ENCODE measurements around the gene OMG. TPM values are rescaled to one million over a fixed set of nuclear protein-coding genes. Genes with fewer than 3 reads are reported as not detected.
A peak's percentile ranks its signal among the peaks of the same experiment; 100 is the strongest.

Gene OMG
- total RNA-seq, 3 donors from 2014 or later, result 0.96 TPM; not detected in 2

DNA sequence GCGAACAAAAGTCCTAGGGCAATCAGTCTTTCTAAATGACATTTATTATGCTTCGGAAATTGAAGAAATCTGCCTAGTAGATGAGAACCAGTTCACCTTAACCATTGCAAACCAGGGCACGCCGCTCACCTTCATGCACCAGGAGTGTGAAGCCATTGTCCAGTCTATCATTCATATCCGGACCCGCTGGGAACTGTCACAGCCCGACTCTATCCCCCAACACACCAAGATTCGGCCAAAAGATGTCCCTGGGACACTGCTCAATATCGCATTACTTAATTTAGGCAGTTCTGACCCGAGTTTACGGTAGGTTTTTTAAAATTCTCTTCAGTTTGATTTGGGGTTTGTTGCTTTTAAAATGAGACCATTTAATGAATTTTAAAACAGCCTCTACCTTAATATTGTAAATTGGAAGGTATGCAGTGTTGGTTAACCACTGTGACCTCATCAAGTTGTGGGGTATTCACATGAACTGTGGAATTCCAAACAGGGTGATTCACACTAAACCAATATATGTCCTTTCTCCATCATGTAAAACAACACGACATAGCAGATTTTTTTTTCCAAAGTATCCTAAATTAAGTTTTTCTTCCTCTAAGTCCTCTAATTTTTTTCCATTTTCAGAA is 30.6 kb upstream of the OMG start:
- Histone ChIP-seq H3K27ac (no peak overlapping the region), H3K4me3 (no peak overlapping the region), H3K36me3 (no peaks in the 10 kb centered on the region), H3K4me1 (no peaks in the 10 kb centered on the region), H3K27me3 (no peaks in the 10 kb centered on the region), H3K9me3 (no peaks in the 10 kb centered on the region)
- DNase-seq (ENCODE audit: low spot score in 2 of 2), result no peak
- intact Hi-C loops (cut with DNase I; ENCODE audit: low total_unique reads), result no loop called here
- no peak for TF ChIP-seq POLR2A (IDR thresholded peaks at IDR 0.05)
- no peak for TF ChIP-seq POLR2AphosphoS5 (IDR thresholded peaks at IDR 0.05)
- no peak for TF ChIP-seq CTCF (IDR thresholded peaks at IDR 0.05)

- intact Hi-C loops (cut with DNase I; ENCODE audit: low total_unique reads), result no loop called here
- TF ChIP-seq POLR2A (IDR thresholded peaks at IDR 0.05) (no peak), POLR2AphosphoS5 (IDR thresholded peaks at IDR 0.05) (no peak), CTCF (IDR thresholded peaks at IDR 0.05) (no peak)
- no peaks in the 10 kb centered on the region for H3K9me3 ChIP-seq
- H3K27ac ChIP-seq, result no peak overlapping the region
- no peak for DNase-seq (ENCODE audit: low spot score in 2 of 2)
- H3K36me3 ChIP-seq, result no peaks in the 10 kb centered on the region
- no peaks in the 10 kb centered on the region for H3K4me1 ChIP-seq
- H3K27me3 ChIP-seq, result no peaks in the 10 kb centered on the region
- H3K4me3 ChIP-seq, result no peak overlapping the region
These were observed 26.5 kb upstream of the OMG start for GRCh38 chr17:31323551-31323950.

- Histone ChIP-seq H3K4me3 (no peak overlapping the region), H3K4me1 (peaks cover 0 to 4% of the 10 kb centered on the region in 2 donors), H3K9me3 (no peaks in the 10 kb centered on the region), H3K27ac (no peak overlapping the region), H3K27me3 (no peaks in the 10 kb centered on the region), H3K36me3 (no peaks in the 10 kb centered on the region)
- no peak for DNase-seq (ENCODE audit: low spot score in 2 of 2)
- no peak for TF ChIP-seq POLR2A (IDR thresholded peaks at IDR 0.05)
- TF ChIP-seq CTCF (IDR thresholded peaks at IDR 0.05), result no peak
- no peak for TF ChIP-seq POLR2AphosphoS5 (IDR thresholded peaks at IDR 0.05)
- intact Hi-C loops (cut with DNase I; ENCODE audit: low total_unique reads), result no loop called here
These were observed 24.9 kb upstream of the OMG start for GRCh38 chr17:31321966-31322365.

DNA sequence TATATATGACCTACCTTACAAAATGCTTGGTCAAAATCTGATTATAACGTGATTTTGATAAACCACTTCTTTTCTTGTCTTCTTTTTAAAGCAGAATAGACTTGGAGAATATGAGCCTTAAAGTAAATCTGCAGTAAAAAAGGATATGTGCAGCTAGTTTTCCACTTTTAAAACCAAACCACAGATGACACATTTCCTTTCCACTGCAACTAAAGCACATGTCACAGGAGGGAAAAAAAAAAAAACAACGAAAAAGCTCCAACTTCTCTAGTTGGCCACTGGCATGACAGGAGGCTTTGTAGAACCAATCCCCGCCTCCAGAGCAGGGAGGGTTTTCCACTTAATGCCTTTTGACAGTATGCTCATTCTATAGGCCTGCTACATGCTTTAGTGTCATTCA is 24.4 kb upstream of the OMG start, which contains the start of gene EVI2A:
Gene EVI2A, minus strand, starts transcription at position 142 of the 400 bp plus-strand sequence. CDS start 2,609 bp downstream, outside the sequence.
- Histone ChIP-seq H3K36me3 (no peaks in the 10 kb centered on the region), H3K27ac (no peak within 1 kb of the TSS), H3K9me3 (no peaks in the 10 kb centered on the region), H3K27me3 (no peaks in the 10 kb centered on the region), H3K4me1 (peaks cover 0 to 4% of the 10 kb centered on the region in 2 donors), H3K4me3 (peak within 1 kb of the TSS; percentile 1 to 34 (median 14))
- TF ChIP-seq POLR2A (IDR thresholded peaks at IDR 0.05), result no peak
- TF ChIP-seq POLR2AphosphoS5 (IDR thresholded peaks at IDR 0.05), result no peak
- TF ChIP-seq CTCF (IDR thresholded peaks at IDR 0.05), result no peak
- intact Hi-C loops (cut with DNase I; ENCODE audit: low total_unique reads), result no loop called here
- no peak for DNase-seq (ENCODE audit: low spot score in 2 of 2)

DNA sequence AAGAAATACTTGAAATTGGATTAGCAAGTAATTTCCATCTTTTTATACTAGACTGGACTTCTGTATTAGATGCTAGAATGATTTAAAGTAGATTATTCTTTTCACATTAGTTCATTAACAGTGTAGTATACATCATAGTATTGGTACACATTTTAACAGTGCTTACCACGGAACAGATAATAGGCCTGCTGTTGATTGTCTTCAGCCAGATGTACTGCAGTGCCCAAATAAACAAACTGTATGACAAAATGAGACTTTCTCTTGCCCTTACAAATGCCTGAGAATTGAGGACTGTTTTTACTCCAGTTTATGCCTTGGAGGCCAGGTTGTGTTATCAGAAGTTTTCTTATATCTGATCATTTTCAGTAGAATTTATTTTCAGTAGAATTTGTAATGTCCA is 23.8 kb upstream of the OMG start:
- Histone ChIP-seq H3K27ac (no peak overlapping the region), H3K27me3 (no peaks in the 10 kb centered on the region), H3K36me3 (no peaks in the 10 kb centered on the region), H3K4me3 (peak overlapping the region; percentile 1 to 34 (median 14)), H3K9me3 (no peaks in the 10 kb centered on the region), H3K4me1 (peaks cover 0 to 4% of the 10 kb centered on the region in 2 donors)
- no peak for DNase-seq (ENCODE audit: low spot score in 2 of 2)
- no peak for TF ChIP-seq CTCF (IDR thresholded peaks at IDR 0.05)
- TF ChIP-seq POLR2A (IDR thresholded peaks at IDR 0.05), result no peak
- TF ChIP-seq POLR2AphosphoS5 (IDR thresholded peaks at IDR 0.05), result no peak
- intact Hi-C loops (cut with DNase I; ENCODE audit: low total_unique reads), result no loop called here

Measured in breast epithelium (tissue), 4 donors.